GM23248 (cell line): ENCODE results near the gene MINDY3. TPM values are rescaled to one million over a fixed set of nuclear protein-coding genes. Genes with fewer than 3 reads are reported as not detected.
"Not testable (repeated sequence)": the region's sequence is repeated elsewhere in the genome, so short reads cannot be mapped to it uniquely, and the experiment has no call there.

Experiments
- DNase-seq: peaks from one replicate; pipeline ENCODE4 v3.0.0-alpha.2; 2015
- H2AFZ ChIP-seq: fragments of 200-600 bp; sonication (generic); 2 replicates; pipeline ENCODE4 v1.6.1; 2016; ENCODE audit warnings: antibody characterized with exemption
- H3F3A ChIP-seq: fragments of 200-600 bp; sonication (generic); 2 replicates; pipeline ENCODE4 v1.6.1; 2016; ENCODE audit warnings: mild to moderate bottlenecking, antibody characterized with exemption, mixed run types; ENCODE audit not compliant: insufficient read depth
- H3K27ac ChIP-seq: fragments of 200-600 bp; sonication (generic); 2 replicates; pipeline ENCODE4 v1.5.1; 2016; ENCODE audit warnings: mild to moderate bottlenecking
- H3K27me3 ChIP-seq: fragments of 200-600 bp; sonication (generic); replicated peaks from 2 replicates; pipeline ENCODE4 v1.6.1; 2016; ENCODE audit warnings: mild to moderate bottlenecking; ENCODE audit not compliant: insufficient read depth
- H3K36me3 ChIP-seq: fragments of 200-600 bp; sonication (generic); 2 replicates; pipeline ENCODE4 v1.6.1; 2016; ENCODE audit warnings: low read depth, mild to moderate bottlenecking
- H3K4me1 ChIP-seq: fragments of 200-600 bp; sonication (generic); 2 replicates; pipeline ENCODE4 v1.6.1; 2016; ENCODE audit warnings: mild to moderate bottlenecking; ENCODE audit not compliant: insufficient read depth
- H3K4me2 ChIP-seq: fragments of 200-600 bp; sonication (generic); one replicate; pipeline ENCODE4 v1.6.1; 2016; ENCODE audit warnings: mild to moderate bottlenecking; ENCODE audit not compliant: unreplicated experiment
- H3K4me3 ChIP-seq: fragments of 200-600 bp; sonication (generic); 2 replicates; pipeline ENCODE4 v1.5.1; 2016; ENCODE audit warnings: mild to moderate bottlenecking
- H3K79me2 ChIP-seq: fragments of 200-600 bp; sonication (generic); 2 replicates; pipeline ENCODE4 v1.6.1; 2016; ENCODE audit warnings: mild to moderate bottlenecking; ENCODE audit not compliant: insufficient read depth
- H3K9ac ChIP-seq: fragments of 200-600 bp; sonication (generic); 2 replicates; pipeline ENCODE4 v1.6.1; 2016; ENCODE audit warnings: mild to moderate bottlenecking
- H3K9me2 ChIP-seq: fragments of 200-600 bp; sonication (generic); 2 replicates; pipeline ENCODE4 v1.6.1; 2016; ENCODE audit warnings: mixed run types, mild to moderate bottlenecking, moderate library complexity; ENCODE audit not compliant: insufficient read depth
- H3K9me3 ChIP-seq: fragments of 200-600 bp; sonication (generic); one replicate; pipeline ENCODE4 v1.6.1; 2017; ENCODE audit warnings: low read depth
- H4K20me1 ChIP-seq: fragments of 200-600 bp; sonication (generic); 2 replicates; pipeline ENCODE4 v1.6.0; 2016; ENCODE audit not compliant: insufficient read depth
- EZH2 ChIP-seq: fragments of 200-600 bp; sonication (generic); IDR thresholded peaks from 2 replicates; pipeline ENCODE4 v1.6.1; 2018; ENCODE audit warnings: antibody characterized with exemption, mild to moderate bottlenecking; ENCODE audit not compliant: insufficient read depth, poor library complexity, severe bottlenecking
- EZH2phosphoT487 ChIP-seq: fragments of 200-600 bp; sonication (generic); IDR thresholded peaks from 2 replicates; pipeline ENCODE4 v1.6.1; 2018; ENCODE audit warnings: antibody characterized with exemption, moderate library complexity, mild to moderate bottlenecking, low read depth; ENCODE audit not compliant: insufficient read depth
- WGBS, 2 experiments: methylation state at CpG; one replicate each; pipeline ENCODE4 v1.1.6; 2015 to 2017; ENCODE audit warnings: low lambda C conversion rate in 2 of 2, low coverage in 1 of 2; ENCODE audit errors: missing lambda C conversion rate in 2 of 2; 5-methylcytosine and 5-hydroxymethylcytosine counted together
- in situ Hi-C: fragments of 300-500 bp; cut with MboI; formaldehyde crosslinking; loops from 2 replicates; pipeline ENCODE4 v1.15.0; 2020
- polyA plus RNA-seq: library from polyadenylated mRNA; unstranded; fragments of >200 nt; fragmentation: Nextera tagmentation; extraction: Ambion mirVana; gene quantifications from 2 replicates; pipeline ENCODE4 v1.2.1, GENCODE V29; 2016
- total RNA-seq: library from RNA; depleted of rRNA; stranded (reverse); fragments of >200 nt; shearing (Covaris generic); gene quantifications from 2 replicates; pipeline ENCODE4 v1.2.3, GENCODE V29; 2014

The MINDY3 gene
- total and polyA plus RNA-seq, 2 experiments from 2014 or later: 37.2 to 43.1 TPM

- Histone ChIP-seq H3K9ac (no peak overlapping the region), H2AFZ (no peak overlapping the region), H3K9me2 (no peaks in the 10 kb centered on the region), H3K79me2 (peaks cover 80% of the 10 kb centered on the region), H3F3A (no peaks in the 10 kb centered on the region), H3K9me3 (no peaks in the 10 kb centered on the region), H3K36me3 (no peaks in the 10 kb centered on the region), H3K4me1 (peaks cover 33% of the 10 kb centered on the region), H3K4me3 (0 out of 2 replicates have a peak overlapping the region, but pooled peaks have one; percentile 97), H4K20me1 (0 out of 2 replicates have a peak, but pooled peaks cover 8% of the 10 kb centered on the region), H3K27ac (no peak overlapping the region), H3K27me3 (no peaks in the 10 kb centered on the region), H3K4me2 (peak overlapping the region; percentile 14)
- no peak for DNase-seq
- in situ Hi-C loops: no loop called here
- TF ChIP-seq EZH2 (no peak), EZH2phosphoT487 (no peak)
- WGBS, 2 experiments: 90 to 95% methylated on average over 2 of the region's 2 CpGs
Measured at GRCh38 chr10:15857107-15857575, 3.2 kb downstream of the MINDY3 start.

- Histone ChIP-seq H3K4me2 (peak overlapping the region; percentile 14), H3K79me2 (peaks cover 86% of the 10 kb centered on the region), H2AFZ (no peak overlapping the region), H4K20me1 (0 out of 2 replicates have a peak, but pooled peaks cover 8% of the 10 kb centered on the region), H3K27me3 (no peaks in the 10 kb centered on the region), H3K9me2 (no peaks in the 10 kb centered on the region), H3K36me3 (no peaks in the 10 kb centered on the region), H3K9me3 (no peaks in the 10 kb centered on the region), H3K27ac (no peak overlapping the region), H3K4me1 (peaks cover 33% of the 10 kb centered on the region), H3F3A (no peaks in the 10 kb centered on the region), H3K9ac (no peak overlapping the region), H3K4me3 (no peak overlapping the region)
- DNase-seq: peak; percentile 36
- WGBS, 2 experiments: 89 to 91% methylated on average over 4 of the region's 4 CpGs
- TF ChIP-seq EZH2phosphoT487 (no peak), EZH2 (no peak)
- in situ Hi-C loops: no loop called here
Measured at GRCh38 chr10:15856328-15857015, 3.8 kb downstream of the MINDY3 start.

GRCh38 chr10:15853800-15854199, 6.5 kb downstream of the MINDY3 start:
- in situ Hi-C loops: no loop called here

GRCh38 chr10:15852111-15852557, 8.2 kb downstream of the MINDY3 start:
- no peaks in the 10 kb centered on the region for H3K36me3 ChIP-seq
- no peaks in the 10 kb centered on the region for H3F3A ChIP-seq
- H3K4me2 ChIP-seq: no peak overlapping the region
- H3K27ac ChIP-seq: no peak overlapping the region
- 0 out of 2 replicates have a peak, but pooled peaks cover 8% of the 10 kb centered on the region for H4K20me1 ChIP-seq
- no peaks in the 10 kb centered on the region for H3K9me2 ChIP-seq
- peaks cover 8% of the 10 kb centered on the region for H3K4me1 ChIP-seq
- in situ Hi-C loops: no loop called here
- H3K4me3 ChIP-seq: no peak overlapping the region
- DNase-seq: no peak
- peaks cover 98% of the 10 kb centered on the region for H3K79me2 ChIP-seq
- no peaks in the 10 kb centered on the region for H3K27me3 ChIP-seq
- H3K9ac ChIP-seq: no peak overlapping the region
- TF ChIP-seq EZH2phosphoT487 (no peak), EZH2 (no peak)
- WGBS, 2 experiments: 78 to 79% methylated on average over 2 of the region's 2 CpGs
- no peak overlapping the region for H2AFZ ChIP-seq
- H3K9me3 ChIP-seq: no peaks in the 10 kb centered on the region

More at GRCh38 chr10:15853800-15854199, 6.5 kb downstream of the MINDY3 start:
- peaks cover 25% of the 10 kb centered on the region for H3K4me1 ChIP-seq
- no peak overlapping the region for H3K4me2 ChIP-seq
- H3K4me3 ChIP-seq: no peak overlapping the region
- peaks cover 100% of the 10 kb centered on the region for H3K79me2 ChIP-seq
- no peak overlapping the region for H2AFZ ChIP-seq
- H3K9ac ChIP-seq: no peak overlapping the region
- H4K20me1 ChIP-seq: 0 out of 2 replicates have a peak, but pooled peaks cover 8% of the 10 kb centered on the region
- no peaks in the 10 kb centered on the region for H3K27me3 ChIP-seq
- WGBS, 2 experiments: 93 to 94% methylated on average over 4 of the region's 4 CpGs
- H3K9me3 ChIP-seq: no peaks in the 10 kb centered on the region
- H3F3A ChIP-seq: no peaks in the 10 kb centered on the region
- TF ChIP-seq EZH2phosphoT487 (no peak), EZH2 (no peak)
- no peaks in the 10 kb centered on the region for H3K36me3 ChIP-seq
- H3K27ac ChIP-seq: no peak overlapping the region
- DNase-seq: no peak
- no peaks in the 10 kb centered on the region for H3K9me2 ChIP-seq

- H3K9ac ChIP-seq, H3F3A ChIP-seq, H2AFZ ChIP-seq, in situ Hi-C loops, H3K9me2 ChIP-seq, H3K9me3 ChIP-seq, H3K36me3 ChIP-seq, H3K27me3 ChIP-seq, H3K4me3 ChIP-seq, H3K27ac ChIP-seq, DNase-seq, H3K4me1 ChIP-seq, H3K4me2 ChIP-seq, H4K20me1 ChIP-seq: not testable (repeated sequence)
- 96 to 98% methylated on average over 9 of the region's 9 CpGs for WGBS, 2 experiments
- H3K79me2 ChIP-seq: peaks cover 96% of the 10 kb centered on the region
Measured at GRCh38 chr10:15850337-15850978, 9.8 kb downstream of the MINDY3 start.
